Fibroblast of lung (primary cell): Measurements from ENCODE around the gene PKN1. TPM values are rescaled to one million over a fixed set of nuclear protein-coding genes. Genes with fewer than 3 reads are reported as not detected.

Source experiments
- DNase-seq, 2 donors: peaks; one replicate each; pipeline versions ENCODE4 v3.0.0 to v3.0.0-alpha.2; 2010; ENCODE audit warnings: low read depth in 2 of 2
- H2AFZ ChIP-seq: 2 replicates; pipeline ENCODE4 v1.5.1; 2012; ENCODE audit warnings: low read length, control low read depth, inconsistent platforms
- H3K27ac ChIP-seq: 2 replicates; pipeline ENCODE4 v1.5.1; 2011; ENCODE audit warnings: low read length, control low read depth; ENCODE audit not compliant: insufficient read depth
- H3K27me3 ChIP-seq: 2 replicates; pipeline ENCODE4 v1.5.1; 2011; ENCODE audit warnings: mild to moderate bottlenecking, low read length; ENCODE audit not compliant: control insufficient read depth, insufficient read depth
- H3K36me3 ChIP-seq: 2 replicates; pipeline ENCODE4 v1.5.1; 2011; ENCODE audit warnings: low read length; ENCODE audit not compliant: control insufficient read depth, insufficient read depth
- H3K4me1 ChIP-seq: 2 replicates; pipeline ENCODE4 v1.5.1; 2011; ENCODE audit warnings: low read length; ENCODE audit not compliant: control insufficient read depth, insufficient read depth; ENCODE audit errors: extremely low read depth
- H3K4me2 ChIP-seq: 2 replicates; pipeline ENCODE4 v1.5.1; 2011; ENCODE audit warnings: low read length, control low read depth; ENCODE audit not compliant: insufficient read depth; ENCODE audit errors: extremely low read depth
- H3K4me3 ChIP-seq, 4 experiments: fragments of 200-600 bp in 1 of 4; sonication (generic) in 1 of 4; replicated peaks in 1 of 4; 2 replicates each; pipeline ENCODE4 v1.5.1; 2011 to 2016; ENCODE audit warnings: low read length in 4 of 4, low read depth in 3 of 4, mild to moderate bottlenecking in 3 of 4, control low read depth in 2 of 4, inconsistent platforms in 1 of 4, mixed read lengths in 1 of 4; ENCODE audit not compliant: insufficient read depth in 1 of 4; ENCODE audit errors: control extremely low read depth in 1 of 4
- H3K79me2 ChIP-seq: 2 replicates; pipeline ENCODE4 v1.5.1; 2012; ENCODE audit warnings: mild to moderate bottlenecking, low read length, inconsistent platforms; ENCODE audit not compliant: control insufficient read depth, insufficient read depth
- H3K9ac ChIP-seq: 2 replicates; pipeline ENCODE4 v1.5.1; 2011; ENCODE audit warnings: mild to moderate bottlenecking, low read length, control low read depth; ENCODE audit not compliant: insufficient read depth
- H3K9me3 ChIP-seq: 2 replicates; pipeline ENCODE4 v1.5.1; 2012; ENCODE audit warnings: low read depth, low read length; ENCODE audit not compliant: control insufficient read depth, insufficient read depth
- H4K20me1 ChIP-seq: 2 replicates; pipeline ENCODE4 v1.5.1; 2011; ENCODE audit warnings: low read length; ENCODE audit not compliant: control insufficient read depth, insufficient read depth; ENCODE audit errors: extremely low read depth
- EZH2 ChIP-seq: IDR thresholded peaks from 2 replicates; pipeline ENCODE4 v1.5.1; 2012; ENCODE audit warnings: low read length, control low read depth, mild to moderate bottlenecking; ENCODE audit errors: missing control alignments
- polyA plus RNA-seq, 2 donors: library from polyadenylated mRNA; depleted of rRNA in 1 of 2; stranded (reverse) in 1 of 2; unstranded in 1 of 2; fragments of >200 nt; gene quantifications; 2 replicates each; pipeline ENCODE4 v1.2.1, GENCODE V29; 2011 to 2012; ENCODE audit warnings: missing spikeins in 1 of 2
- total RNA-seq: library from RNA; depleted of rRNA; stranded (reverse); fragments of >200 nt; gene quantifications from 2 replicates; pipeline ENCODE4 v1.2.1, GENCODE V29; 2014
- TF ChIP-seq, protein P1 (sequence below), 2 donors: IDR thresholded peaks in 1 of 2; conservative IDR thresholded peaks in 1 of 2; 1 replicate in 1 of 2; 2 replicates in 1 of 2; pipeline ENCODE4 v1.5.1; 2011 to 2012; ENCODE audit warnings: low read length in 2 of 2, control low read depth in 1 of 2, inconsistent platforms in 1 of 2, low read depth in 1 of 2, mild to moderate bottlenecking in 1 of 2

PKN1 gene
- total and polyA plus RNA-seq, 2 donors (not counting 1 experiment from before 2014, with no cell fraction given): 43.2 to 141 TPM

DNA sequence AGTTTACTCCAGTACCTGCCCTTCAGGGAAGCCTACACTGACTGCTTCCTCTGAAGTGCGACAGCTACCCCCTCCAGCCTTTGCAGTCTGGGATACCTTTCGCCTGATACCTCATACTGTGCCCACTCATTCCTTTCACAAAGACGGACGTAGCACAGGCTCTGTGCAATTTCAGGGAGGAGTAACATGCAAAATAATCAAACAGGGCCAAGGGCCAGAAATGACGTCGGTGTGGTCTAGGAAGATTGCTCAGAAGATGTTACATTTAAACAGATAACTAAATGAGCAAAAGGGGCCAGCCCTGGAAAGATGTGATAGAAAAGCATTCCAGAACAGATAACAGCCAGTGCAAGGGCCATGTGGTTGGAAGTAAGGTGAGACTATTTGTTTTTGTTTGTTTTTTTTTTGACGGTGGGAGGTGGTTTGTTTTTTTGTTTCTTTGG lies 7.4 kb upstream of the PKN1 start:
- Histone ChIP-seq H2AFZ (peak overlapping the region; percentile 35), H3K79me2 (no peaks in the 10 kb centered on the region), H3K27ac (no peak overlapping the region), H3K9ac (no peak overlapping the region), H3K27me3 (no peaks in the 10 kb centered on the region), H3K4me1 (no peaks in the 10 kb centered on the region), H3K9me3 (no peaks in the 10 kb centered on the region), H4K20me1 (no peaks in the 10 kb centered on the region), H3K36me3 (no peaks in the 10 kb centered on the region), H3K4me2 (no peak overlapping the region), H3K4me3 (no peak overlapping the region)
- peak; percentile 59 to 61 for DNase-seq
- TF ChIP-seq, protein P1, sequence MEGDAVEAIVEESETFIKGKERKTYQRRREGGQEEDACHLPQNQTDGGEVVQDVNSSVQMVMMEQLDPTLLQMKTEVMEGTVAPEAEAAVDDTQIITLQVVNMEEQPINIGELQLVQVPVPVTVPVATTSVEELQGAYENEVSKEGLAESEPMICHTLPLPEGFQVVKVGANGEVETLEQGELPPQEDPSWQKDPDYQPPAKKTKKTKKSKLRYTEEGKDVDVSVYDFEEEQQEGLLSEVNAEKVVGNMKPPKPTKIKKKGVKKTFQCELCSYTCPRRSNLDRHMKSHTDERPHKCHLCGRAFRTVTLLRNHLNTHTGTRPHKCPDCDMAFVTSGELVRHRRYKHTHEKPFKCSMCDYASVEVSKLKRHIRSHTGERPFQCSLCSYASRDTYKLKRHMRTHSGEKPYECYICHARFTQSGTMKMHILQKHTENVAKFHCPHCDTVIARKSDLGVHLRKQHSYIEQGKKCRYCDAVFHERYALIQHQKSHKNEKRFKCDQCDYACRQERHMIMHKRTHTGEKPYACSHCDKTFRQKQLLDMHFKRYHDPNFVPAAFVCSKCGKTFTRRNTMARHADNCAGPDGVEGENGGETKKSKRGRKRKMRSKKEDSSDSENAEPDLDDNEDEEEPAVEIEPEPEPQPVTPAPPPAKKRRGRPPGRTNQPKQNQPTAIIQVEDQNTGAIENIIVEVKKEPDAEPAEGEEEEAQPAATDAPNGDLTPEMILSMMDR (conservative IDR thresholded peaks at IDR 0.05 in 1 of 2, IDR thresholded peaks at IDR 0.05 in 1 of 2; ENCODE audit: low read depth in 1 of 2, low read length in 2 of 2): no peak
- TF ChIP-seq EZH2: no peak

DNA sequence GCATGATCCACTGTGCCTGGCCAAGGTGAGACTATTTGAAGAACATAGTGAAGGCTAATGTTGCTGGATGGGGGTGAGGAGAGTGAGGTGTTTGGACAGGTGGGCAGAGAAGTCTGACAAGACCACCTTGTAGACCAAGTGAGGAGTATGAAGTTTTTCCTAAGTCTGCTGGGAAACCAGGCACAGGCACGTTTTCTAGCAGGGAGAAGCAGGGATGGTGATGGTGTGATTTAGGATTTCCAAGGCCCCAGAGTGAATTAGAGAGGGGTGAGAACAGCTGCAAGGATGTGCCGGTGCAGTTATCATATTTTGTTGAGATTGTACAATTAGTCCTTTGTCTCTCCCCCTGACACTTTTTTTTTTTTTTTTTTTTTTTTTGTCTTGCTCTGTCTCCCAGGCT lies 5.6 kb upstream of the PKN1 start:
- no peaks in the 10 kb centered on the region for H3K36me3 ChIP-seq
- no peaks in the 10 kb centered on the region for H3K4me1 ChIP-seq
- no peaks in the 10 kb centered on the region for H3K27me3 ChIP-seq
- no peak overlapping the region for H3K4me2 ChIP-seq
- H3K9me3 ChIP-seq: no peaks in the 10 kb centered on the region
- H3K79me2 ChIP-seq: no peaks in the 10 kb centered on the region
- TF ChIP-seq, protein P1 (conservative IDR thresholded peaks at IDR 0.05 in 1 of 2, IDR thresholded peaks at IDR 0.05 in 1 of 2; ENCODE audit: low read depth in 1 of 2, low read length in 2 of 2): no peak
- TF ChIP-seq EZH2: no peak
- H3K27ac ChIP-seq: no peak overlapping the region
- H2AFZ ChIP-seq: no peak overlapping the region
- no peak overlapping the region for H3K9ac ChIP-seq
- H4K20me1 ChIP-seq: no peaks in the 10 kb centered on the region
- DNase-seq: no peak
- no peak overlapping the region for H3K4me3 ChIP-seq

DNA sequence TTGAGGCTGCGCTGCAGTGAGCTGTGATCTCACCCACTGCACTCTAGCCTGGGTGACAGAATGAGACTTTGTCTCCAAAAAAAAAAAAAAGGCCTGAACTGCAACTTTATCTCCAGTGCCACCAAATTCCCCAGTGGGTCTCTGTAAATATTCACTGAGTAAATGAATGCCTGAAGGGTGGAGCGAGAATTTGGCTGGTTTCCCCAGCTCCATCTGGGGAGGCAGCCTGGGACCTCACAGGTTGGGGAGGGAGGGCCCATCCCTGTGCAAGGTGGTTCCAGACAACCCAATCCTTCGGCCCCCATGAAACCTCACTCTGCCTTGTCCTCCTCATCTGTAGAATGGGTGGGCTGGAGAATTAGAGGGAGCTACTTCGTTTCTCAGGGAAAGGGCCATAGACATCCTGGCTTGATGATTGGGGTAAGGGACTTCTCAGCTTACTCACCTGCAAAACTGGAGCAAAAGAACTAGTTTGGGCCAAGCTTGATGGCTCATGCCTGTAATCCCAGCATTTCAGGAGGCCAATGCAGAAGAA lies 4.2 kb upstream of the PKN1 start:
- Histone ChIP-seq H3K27ac (no peak overlapping the region), H3K9ac (no peak overlapping the region), H3K4me2 (no peak overlapping the region), H3K9me3 (no peaks in the 10 kb centered on the region), H3K4me3 (no peak overlapping the region), H3K36me3 (no peaks in the 10 kb centered on the region), H3K27me3 (no peaks in the 10 kb centered on the region), H2AFZ (no peak overlapping the region), H3K79me2 (peaks cover 6% of the 10 kb centered on the region), H3K4me1 (peaks cover 2% of the 10 kb centered on the region), H4K20me1 (no peaks in the 10 kb centered on the region)
- no peak for DNase-seq
- TF ChIP-seq, protein P1 (conservative IDR thresholded peaks at IDR 0.05 in 1 of 2, IDR thresholded peaks at IDR 0.05 in 1 of 2; ENCODE audit: low read depth in 1 of 2, low read length in 2 of 2): no peak
- TF ChIP-seq EZH2: no peak
